Activated T-cell treated with anti-CD3 and anti-CD28 coated beads, Interleukin-2, amount 50 U/mL, for 1 hour (primary cell): Measurements from ENCODE around the gene PCNT.

Experiments
- DNase-seq: peaks from one replicate; pipeline ENCODE4 v3.0.0-alpha.2; 2020

The PCNT gene

DNA sequence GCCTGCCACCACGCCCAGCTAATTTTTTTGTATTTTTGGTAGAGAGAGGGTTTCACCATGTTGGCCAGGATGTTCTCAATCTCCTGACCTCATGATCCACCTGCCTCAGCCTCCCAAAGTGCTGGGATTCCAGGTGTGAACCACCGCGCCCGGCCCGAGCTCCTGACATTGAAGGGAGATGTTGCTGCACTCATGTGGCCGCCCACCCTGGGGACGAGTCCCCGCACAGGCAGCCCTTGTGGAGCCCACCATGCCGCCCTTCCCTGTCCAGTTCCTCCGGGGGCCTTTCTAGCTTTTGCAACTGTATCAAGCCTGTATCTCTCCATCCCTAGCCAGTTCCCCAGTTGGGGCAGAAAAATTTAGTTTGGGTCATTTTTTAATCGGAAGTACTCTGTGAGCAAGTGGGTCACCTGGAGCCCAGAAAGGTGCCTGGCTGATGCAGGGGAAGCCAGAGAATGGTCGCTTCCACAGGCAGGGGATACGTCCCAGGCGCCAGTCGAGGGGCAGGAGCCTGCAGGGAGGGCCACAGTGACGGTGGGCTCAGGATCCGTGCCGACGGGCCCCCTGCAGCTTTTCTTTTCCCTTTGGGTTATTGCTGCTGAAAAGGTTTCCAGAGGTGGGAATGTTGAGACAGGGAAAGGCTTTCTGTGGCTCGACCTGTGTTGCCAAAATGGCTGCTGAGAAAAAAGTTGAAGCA is 20.4 kb downstream of the PCNT start:
- DNase-seq: no peak

GRCh38 chr21:46345861-46346260 is 21.9 kb downstream of the PCNT start:
- DNase-seq: no peak

- DNase-seq: no peak
Observed at GRCh38 chr21:46346296-46347202, 22.6 kb downstream of the PCNT start.

DNA sequence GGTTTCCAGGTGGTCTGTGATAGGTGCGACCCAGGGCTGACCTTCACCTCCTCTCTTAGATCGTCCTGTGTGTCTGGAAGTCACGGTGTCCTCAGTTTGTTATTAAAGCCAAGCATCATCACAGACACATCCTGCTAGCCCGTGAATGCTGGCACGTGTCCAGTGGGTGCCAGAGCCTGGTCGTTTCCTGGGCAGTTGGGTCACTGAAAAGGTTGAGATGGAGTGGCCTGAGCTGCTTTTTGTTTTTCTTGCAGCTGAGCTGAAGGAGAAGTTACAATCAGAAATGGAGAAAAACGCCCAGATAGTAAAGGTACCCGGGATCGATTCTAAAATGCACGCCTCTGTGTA is 23.2 kb downstream of the PCNT start:
- no peak for DNase-seq

DNA sequence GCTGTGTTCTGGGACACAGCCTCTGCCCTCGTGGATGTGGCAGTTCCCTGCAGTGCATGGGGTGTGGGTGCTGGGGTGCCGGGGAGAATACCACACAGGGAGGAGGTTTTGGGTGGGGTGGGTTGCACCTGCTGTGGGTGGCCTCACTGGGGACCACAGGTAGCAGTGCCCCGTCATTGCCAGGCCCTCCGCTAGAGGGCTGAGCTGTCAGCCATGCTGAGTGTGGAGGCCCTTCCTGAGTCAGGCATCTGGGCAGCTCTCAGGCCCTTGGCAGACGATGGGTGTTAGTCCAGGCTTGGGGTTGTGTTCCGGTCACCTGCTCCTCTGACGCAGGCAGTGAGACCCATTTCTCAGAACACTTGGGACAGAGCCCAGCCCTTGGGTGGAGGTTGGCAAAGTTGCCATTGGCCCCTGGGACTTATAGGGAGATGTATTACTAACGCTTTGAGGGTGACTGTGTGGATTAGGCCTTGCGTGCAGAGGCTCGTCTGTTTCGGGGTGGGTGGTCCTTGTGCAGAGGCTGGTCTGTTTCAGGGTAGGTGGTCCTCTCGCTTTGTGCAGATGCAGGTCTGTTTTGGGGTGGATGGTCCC is 23.9 kb downstream of the PCNT start:
- no peak for DNase-seq

DNA sequence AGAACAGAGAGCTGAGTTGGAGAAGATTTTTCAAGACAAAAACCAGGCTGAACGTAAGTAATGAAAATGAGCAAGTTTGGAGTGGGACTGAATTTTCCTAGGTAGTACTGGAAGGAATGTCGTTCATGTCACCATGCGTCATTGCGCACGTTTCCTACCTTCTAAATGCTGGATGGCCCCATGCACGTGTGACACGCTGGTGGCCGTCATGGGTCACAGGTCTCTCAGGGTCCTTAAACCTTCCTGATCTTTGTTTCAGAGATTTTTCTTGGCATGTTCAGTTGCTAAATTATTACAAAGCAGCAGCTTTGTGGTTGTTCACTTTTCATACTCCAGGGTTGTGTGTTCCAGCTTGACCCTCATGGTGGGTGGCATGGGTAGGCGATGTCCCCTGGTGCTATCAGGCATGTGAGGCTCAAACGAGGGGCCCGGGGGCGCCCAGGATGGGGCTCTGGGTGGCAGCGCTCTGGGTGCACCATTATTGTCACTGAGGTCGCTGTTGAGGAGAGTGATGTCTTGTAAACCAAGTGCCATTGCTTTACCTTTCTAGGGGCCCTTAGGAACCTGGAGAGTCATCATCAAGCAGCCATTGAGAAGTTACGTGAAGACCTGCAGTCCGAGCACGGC is 25.3 kb downstream of the PCNT start:
- no peak for DNase-seq

- DNase-seq: no peak
Observed at GRCh38 chr21:46350571-46350970, 26.6 kb downstream of the PCNT start.

- DNase-seq: no peak
Observed at GRCh38 chr21:46350981-46351380, 27.0 kb downstream of the PCNT start.

- DNase-seq: no peak
Observed at GRCh38 chr21:46351476-46352163, 27.7 kb downstream of the PCNT start.

DNA sequence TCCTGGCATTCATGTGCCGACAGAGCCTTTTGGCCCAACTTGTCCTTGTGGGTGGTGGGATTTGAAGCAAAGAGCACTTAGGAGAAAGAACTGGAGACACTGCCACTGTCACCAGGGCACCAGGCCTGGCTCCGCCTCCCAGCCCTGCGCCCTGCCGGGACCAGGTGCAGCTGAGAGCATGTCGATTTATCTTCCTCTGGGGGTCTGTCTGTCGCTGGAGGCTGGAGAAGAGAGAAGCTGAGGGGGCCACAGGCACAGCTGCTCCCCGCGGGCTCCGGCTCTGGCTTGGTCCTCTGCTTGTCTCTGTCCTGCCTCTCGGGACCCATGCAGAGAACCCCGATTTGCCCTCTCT is 28.2 kb downstream of the PCNT start:
- no peak for DNase-seq

DNA sequence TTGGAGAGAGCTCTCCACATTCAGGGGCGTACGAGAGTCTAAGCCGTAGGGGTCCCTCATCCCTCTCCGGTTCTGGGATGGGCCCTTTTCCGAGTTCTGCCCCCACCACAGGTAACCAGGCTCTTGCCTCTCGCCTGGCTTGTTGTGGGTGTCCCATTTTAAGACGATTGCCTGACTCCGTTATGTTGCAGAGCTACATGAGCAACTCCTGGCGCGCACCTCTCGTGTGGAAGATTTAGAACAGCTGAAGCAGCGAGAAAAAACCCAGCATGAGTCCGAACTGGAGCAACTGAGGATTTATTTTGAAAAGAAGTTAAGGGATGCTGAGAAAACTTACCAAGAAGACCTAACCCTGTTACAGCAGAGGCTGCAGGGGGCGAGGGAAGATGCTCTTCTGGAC is 29.0 kb downstream of the PCNT start:
- no peak for DNase-seq

DNA sequence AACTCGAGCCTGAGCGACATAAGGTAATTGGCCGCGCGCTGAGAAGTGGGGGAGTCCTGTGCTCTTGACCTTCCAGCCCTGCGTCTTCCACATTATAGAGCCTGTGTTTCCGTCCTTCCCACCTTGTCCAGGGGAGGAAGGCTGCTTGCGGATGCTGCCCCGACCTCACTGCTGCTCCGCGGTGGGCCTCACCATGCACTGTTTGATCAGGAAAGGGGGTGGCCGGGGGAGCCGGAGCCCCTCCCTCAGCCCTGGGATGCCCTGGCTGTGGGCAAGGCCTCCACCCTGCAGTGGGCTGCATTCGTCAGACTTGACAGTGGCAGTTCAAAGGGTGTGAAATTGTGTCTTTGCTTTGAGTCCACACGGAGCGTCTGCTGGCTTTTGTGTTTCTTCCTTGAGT is 30.1 kb downstream of the PCNT start:
- DNase-seq: no peak

GRCh38 chr21:46354518-46354917 is 30.6 kb downstream of the PCNT start:
- no peak for DNase-seq

GRCh38 chr21:46355161-46356004 is 31.4 kb downstream of the PCNT start:
- no peak for DNase-seq

DNA sequence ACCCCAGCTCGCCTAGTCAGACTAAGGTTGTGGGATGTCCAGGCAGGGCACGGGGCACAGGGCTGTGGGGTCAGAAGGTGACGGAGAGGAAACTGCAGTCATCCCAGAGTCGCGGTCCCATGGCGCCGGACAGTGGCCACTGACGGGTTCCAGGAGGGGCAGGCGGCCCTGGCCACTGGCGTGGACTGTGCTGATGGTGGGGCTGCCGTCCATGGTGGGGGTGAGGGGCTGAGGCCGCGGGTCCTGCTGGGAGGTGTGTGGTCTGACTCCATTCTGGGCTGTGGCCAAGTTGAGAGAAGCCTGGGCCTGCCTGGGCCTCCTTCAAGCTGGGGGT is 32.0 kb downstream of the PCNT start:
- DNase-seq: no peak

DNA sequence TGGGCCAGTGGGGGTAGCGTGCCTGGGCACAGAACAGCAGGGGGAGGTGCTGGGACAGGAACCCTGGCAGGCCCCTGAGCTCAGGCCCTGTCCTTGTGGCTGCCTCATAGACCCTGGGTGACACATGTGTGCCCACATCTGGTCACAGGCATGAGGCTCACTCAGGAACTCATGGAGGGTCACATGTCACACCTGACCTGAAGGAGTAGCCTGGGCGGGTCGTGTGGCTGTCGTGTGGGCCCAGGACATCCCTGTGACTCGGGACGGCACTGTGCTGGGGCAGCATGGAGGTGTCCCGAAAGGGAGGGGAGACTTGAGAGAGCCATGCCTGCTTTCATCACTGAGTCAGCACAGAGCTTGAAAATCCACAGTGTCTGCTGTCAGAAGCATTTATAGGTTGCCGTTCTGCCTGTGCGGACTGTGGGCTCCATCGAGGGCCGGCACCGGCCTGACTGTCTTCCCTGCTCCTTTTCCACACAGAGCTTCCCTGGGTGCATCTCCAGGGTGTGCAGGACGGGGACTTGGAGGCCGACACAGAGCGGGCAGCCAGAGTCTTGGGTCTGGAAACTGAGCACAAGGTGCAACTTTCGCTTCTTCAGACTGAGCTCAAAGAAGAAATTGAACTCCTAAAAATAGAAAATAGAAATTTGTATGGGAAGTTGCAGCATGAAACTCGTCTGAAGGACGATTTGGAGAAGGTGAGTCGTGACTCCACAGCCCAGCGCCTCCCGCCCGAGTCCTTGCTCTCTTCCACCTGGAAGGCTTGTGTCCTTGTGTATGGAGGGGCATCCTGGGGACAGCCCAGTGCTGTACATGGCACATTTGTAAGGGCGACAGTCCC is 32.8 kb downstream of the PCNT start:
- DNase-seq: no peak

DNA sequence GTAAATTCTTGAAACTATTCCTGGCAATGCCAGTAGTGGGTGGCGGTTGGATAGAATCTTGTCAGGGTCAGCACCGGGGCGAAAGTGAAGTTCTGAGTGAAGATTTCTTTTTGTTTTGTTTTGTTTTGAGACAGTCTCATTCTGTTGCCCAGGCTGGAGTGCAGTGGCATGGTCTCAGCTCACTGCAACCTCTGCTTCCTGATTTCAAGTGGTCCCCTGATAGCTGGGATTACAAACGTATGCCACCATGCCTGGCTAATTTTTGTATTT is 33.3 kb downstream of the PCNT start:
- DNase-seq: no peak

DNA sequence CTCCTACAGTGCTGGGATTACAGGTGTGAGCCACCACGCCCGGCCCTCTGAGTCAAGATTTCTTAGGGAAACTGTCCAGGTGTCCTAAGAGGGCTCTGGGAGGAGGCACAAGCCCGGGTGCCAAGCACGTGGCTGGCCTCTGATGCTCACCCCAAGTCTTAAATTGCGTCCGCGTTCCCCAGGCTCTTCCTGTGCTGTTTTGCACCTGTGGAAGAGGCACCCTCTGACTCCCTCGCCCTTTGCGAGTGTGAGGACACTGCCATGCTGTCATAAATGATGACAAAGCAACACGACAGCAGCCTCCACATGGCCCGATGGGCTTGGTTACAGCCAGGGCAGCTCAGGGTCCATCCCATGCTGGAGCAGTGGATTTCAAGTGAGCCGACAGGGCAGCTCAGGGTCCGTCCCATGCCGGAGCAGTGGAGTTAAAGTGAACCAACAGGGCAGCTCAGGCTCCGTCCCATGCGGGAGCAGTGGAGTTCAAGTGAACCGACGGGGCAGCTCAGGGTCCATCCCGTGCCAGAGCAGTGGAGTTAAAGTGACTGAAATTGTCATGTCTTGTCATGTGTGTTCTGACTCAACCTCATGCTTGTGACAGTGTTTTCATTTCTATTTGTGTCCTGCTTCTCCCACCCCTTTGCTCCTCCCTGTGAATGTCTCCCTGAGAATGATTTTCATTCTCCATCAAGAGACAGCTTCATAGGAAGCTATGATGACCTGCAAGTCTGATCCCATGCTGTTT is 33.9 kb downstream of the PCNT start:
- no peak for DNase-seq

- no peak for DNase-seq
Observed at GRCh38 chr21:46361176-46361575, 37.2 kb downstream of the PCNT start.

- DNase-seq: no peak
Observed at GRCh38 chr21:46361935-46362334, 38.0 kb downstream of the PCNT start.

DNA sequence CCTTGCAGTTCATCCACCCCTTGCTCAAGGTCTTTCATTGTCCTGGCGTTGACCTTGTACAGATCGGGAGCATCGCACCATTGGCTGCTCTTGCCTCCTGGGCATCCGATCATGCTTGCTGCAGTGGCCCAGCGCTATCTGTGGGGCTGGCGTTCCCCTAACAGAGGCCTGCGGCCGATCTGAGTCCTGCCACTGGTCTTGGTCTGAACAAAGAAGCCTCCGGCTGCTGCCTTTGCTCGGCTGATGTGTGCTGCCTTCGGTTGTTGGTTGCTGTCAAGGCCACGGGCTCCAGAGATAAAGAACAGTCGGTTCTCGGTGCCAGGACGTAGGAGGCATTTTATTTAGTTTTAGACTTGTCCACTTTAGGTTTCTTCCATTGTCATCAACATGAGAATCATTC is 39.0 kb downstream of the PCNT start:
- no peak for DNase-seq
